Stimulated activated naive CD4-positive, alpha-beta T cell (primary cell): ENCODE measurements around the gene SUPT20HL1.
A peak's percentile ranks its signal among the peaks of the same experiment; 100 is the strongest.
"Not testable (repeated sequence)": the region's sequence is repeated elsewhere in the genome, so short reads cannot be mapped to it uniquely, and the experiment has no call there.

ENCODE experiments used
- DNase-seq, 6 experiments: peaks; one replicate each; lab custom pipeline; 2025; lab: John Stamatoyannopoulos, UW

SUPT20HL1 gene

DNA sequence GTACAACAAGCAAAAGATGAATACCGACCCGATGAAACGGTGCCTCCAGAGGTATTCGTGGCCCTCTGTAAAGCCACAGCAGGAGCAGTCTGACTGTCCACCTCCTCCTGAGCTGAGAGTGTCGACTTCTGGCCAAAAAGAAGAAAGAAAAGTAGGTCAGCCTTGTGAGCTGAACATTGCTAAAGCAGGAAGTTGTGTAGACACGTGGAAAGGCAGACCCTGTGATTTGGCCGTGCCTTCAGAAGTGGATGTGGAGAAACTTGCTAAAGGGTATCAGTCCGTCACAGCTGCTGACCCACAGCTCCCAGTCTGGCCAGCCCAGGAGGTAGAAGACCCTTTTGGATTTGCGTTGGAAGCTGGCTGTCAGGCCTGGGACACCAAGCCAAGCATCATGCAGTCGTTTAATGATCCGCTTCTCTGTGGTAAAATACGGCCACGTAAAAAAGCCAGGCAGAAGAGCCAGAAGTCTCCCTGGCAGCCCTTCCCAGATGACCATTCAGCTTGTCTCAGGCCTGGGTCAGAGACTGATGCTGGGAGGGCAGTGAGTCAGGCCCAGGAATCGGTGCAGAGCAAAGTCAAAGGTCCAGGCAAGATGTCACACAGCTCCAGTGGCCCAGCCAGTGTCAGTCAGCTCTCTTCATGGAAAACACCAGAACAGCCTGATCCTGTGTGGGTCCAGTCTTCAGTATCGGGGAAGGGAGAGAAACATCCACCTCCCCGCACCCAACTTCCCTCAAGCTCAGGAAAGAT lies 3.2 kb downstream of the SUPT20HL1 start:
- not testable (repeated sequence) for DNase-seq

DNA sequence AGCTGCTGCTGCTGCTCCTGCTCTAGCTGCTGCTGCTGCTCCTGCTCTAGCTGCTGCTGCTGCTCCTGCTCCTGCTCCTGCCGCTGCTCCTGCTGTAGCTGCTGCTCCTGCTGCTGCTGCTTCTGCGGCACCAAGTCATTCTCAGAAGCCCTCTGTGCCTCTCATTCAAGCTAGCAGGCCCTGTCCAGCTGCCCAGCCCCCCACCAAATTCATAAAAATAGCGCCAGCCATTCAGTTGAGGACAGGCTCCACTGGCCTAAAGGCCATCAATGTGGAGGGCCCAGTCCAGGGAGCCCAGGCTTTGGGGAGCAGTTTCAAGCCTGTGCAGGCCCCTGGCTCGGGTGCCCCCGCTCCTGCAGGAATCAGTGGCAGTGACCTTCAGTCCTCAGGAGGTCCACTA lies 3.9 kb downstream of the SUPT20HL1 start:
- DNase-seq, result no peak

DNA sequence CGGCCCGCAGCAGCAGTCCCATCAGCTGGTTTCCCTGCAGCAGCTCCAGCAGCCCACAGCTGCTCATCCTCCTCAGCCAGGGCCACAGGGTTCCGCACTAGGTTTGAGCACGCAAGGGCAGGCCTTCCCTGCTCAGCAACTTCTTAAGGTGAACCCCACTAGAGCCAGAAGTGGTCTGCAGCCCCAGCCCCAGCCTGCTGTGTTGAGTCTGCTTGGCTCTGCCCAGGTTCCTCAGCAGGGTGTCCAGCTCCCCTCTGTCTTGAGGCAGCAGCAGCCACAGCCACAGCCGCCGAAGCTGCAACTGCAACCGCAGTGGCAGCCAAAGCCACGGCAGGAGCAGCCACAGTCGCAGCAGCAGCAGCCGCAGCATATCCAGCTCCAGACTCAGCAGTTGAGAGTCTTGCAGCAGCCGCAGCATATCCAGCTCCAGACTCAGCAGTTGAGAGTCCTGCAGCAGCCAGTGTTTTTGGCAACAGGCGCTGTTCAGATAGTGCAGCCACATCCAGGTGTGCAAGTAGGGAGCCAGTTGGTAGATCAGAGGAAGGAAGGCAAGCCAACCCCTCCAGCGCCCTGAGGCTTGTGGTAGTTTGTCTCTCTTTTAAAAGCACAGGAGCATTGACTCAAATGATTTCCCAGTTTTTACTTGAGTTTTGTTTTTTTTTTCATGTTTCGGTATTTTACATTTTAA lies 4.6 kb downstream of the SUPT20HL1 start:
- DNase-seq, result no peak

DNA sequence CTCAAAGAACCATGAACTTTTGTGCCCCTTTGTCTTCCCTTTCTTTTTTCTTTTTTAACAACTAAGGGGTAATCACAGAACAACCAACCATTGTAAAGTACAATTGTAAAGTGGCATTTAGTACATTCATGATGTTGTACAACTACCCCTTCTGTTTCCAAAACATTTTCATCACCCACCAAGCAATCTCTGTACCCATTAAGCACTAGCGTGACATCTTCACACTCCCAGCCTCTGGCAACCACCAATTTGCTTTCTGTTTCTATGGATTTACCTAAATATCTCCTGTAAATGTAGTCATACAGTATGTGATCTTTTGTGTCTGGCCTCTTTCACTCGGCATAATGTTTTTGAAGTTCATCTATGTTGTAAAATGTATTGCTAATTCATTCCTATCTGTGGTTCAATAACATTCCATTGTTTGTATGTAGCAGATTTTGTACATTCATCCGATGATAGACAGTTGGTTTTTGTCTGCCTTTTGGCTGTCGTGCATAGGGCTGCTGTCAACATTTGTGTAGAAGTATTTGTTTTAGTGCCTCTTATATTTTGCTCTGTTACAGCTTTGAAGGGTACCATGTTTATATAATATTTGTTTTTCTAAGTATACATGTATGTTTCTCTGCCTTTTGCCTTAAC lies 6.4 kb downstream of the SUPT20HL1 start:
- not testable (repeated sequence) for DNase-seq

DNA sequence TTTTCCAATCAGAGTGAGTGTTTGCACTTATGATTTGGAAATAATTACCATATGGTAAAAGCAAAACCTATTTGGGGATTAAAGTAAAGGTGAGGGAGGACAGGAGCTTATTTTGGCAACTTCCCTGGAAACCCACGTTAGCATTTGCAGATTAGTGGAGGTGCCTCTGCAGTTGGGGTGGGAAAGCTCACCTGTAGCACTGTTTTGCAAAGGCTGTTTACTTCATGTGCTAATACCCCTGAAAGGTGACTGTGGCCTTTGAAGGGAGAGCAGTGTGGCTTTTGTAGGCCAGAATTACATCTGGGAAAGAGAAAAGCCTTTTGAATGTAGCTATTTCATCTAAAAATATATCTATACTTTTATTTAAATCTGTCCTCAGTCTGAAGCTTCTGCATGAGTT lies 9.4 kb downstream of the SUPT20HL1 start:
- no peak for DNase-seq

DNA sequence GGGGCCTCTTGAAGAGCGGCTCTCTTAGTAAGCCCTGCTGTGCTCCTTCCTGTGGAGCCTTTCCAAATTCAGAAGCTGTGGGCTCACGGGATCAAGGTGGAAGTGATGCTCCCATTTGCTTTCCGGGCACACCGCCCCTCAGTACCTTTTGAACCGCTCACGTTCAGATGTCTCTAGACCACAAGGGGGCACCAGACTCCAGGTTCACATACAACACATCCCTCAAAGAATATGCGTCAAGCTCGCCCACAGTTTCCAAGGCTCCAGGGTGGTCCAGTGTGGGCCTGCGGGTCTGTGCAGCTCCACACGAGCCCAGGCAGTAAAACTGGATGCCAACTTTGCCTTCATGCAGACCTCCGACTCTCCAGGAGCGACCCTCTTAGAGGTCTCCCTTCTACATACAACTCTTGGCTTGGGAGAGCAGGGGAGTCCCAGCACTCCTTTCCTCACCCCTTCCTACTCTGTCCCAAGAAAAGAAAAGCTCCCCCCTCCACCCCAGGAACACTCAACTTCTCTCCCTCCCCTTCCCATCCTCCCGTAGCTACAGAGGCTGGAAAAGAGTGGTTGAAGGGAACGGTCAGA lies 11.0 kb downstream of the SUPT20HL1 start:
- DNase-seq, result peak; percentile 4 to 63 (median 30)

DNA sequence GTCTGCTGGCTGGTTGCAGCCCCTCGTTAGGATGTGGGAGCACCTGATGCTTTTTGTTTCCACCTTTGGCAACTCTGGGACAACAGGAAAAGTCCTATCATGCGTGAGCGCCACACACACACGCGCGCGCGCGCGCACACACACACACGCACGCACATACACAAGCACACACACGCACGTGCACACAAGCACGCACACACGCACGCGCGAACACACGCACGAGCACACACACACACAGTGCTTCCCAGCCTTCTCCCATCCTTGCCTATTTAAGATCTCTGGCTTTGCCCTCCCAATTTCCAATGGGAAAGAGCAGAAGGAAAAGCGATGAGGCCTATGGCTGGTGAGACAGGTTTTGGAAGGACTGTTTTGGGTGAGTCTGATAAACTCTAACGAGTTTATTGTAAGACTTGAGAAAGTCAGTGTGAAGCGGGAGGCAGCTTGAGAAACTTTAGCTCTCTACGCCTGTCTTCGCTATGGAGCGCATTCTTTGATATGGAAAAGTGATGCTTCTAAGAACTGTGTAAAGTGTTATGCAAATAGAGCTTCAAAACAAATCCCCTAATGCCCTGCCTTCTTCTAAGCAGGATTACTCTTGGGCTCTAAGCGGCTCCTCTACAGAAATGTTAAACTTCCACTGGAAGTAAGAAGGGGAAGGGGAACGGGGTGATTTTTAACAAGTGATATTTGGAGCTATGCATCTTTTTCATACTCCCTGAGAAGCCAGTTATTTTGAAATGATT lies 11.8 kb downstream of the SUPT20HL1 start:
- DNase-seq, result no peak

DNA sequence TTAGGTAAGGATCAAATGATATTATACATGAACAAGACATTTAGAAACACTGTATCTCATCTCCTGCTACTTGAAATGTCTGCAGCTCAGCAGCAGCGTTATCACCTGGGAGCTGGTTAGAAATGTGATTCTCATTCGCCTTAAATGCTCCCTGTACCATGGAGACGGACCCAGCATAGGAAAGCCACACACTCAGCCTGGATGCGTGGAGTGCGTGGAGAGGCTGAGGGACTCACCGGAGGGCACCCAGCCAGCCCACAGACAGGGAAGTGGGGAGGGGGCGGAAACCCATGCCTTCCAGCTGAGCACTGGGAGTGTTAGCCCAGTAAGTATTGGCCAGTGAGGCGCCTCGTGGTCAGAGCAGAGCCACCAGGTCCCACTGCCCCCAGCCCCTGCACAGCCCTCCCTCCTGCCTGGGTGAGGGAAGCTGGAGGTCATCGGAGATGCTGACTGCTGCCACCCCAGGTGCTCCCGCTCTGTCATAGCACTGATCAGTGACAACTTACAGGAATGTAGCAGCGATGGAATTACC lies 15.2 kb downstream of the SUPT20HL1 start:
- DNase-seq, result no peak

DNA sequence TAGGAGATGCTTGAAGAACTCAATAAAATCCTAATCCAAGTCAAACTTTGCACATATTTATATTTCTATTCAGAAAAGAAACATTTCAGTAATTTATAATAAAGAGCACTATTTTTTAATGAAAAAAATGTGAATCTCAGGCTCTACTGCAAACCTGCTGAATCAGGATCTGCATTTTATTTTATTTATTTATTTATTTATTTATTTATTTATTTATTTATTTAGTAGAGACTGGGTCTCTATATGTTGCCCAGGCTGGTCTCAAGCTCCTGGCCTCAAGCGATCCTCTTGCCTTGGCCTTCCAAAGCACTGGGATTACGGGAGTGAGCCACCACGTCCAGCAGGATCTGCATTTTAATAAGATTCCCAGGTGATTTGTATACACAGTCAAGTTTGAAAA lies 16.0 kb downstream of the SUPT20HL1 start:
- DNase-seq, result no peak

DNA sequence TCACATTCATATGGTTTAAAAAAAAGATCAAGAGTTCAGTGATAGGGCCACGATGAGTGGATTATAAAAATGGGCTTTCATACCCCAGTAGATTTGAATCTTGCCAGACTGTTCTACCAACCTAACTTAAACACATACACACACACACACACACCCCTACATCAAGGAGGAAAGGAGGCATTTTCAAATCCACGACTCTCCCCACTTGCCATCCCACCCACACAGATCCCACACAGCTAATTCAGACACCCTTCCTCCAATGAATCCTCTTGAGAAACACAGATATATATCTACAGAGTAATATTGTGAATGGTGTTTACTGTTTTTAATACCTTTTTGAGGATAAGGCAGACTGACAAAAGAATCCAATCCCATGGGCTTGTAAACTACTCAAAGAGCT lies 16.8 kb downstream of the SUPT20HL1 start:
- DNase-seq, result no peak

DNA sequence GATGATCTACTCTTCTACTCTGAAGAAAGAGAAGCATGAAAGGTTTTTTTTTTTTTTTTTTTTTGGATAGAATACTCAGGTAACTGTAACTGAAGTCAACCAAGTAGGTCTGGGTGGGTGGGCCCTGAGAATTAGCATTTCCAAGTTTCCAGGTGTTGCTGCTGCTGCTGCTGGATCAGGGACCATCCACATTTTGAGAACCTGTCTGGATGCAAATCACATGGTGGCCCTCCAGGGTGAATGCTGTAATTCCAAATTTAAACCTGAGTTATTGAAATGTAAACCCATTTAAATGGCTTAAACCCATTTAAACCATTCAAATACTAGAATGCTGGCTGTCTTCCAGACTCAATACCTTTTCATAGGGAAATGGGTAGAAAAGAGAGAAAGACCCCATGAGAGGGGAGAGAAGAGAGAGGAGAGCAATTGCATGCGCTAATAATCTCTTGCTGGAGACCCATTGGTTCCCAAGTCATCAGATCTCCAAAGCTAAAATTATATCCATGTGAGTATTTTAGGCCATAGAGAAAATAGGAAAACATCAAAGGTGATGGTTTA lies 17.6 kb downstream of the SUPT20HL1 start:
- DNase-seq, result no peak

DNA sequence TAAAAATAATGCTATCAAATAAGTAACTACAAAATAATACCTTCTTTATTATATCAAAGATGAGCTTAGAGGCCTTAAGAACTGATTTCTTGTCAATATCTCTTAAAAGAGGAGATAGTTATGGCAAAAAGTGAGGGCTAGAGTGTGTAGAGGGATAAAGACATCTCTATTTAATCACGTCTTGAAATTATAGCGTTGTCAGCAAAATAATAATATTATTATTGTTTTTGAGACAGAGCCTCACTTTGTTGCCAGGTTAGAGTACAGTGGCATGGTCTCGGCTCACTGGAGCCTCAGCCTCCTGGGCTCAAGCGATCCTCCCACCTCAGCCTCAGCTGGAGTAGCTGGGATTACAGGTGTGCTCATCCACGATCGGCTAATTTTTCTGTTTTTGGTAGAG lies 18.3 kb downstream of the SUPT20HL1 start:
- DNase-seq, result no peak

DNA sequence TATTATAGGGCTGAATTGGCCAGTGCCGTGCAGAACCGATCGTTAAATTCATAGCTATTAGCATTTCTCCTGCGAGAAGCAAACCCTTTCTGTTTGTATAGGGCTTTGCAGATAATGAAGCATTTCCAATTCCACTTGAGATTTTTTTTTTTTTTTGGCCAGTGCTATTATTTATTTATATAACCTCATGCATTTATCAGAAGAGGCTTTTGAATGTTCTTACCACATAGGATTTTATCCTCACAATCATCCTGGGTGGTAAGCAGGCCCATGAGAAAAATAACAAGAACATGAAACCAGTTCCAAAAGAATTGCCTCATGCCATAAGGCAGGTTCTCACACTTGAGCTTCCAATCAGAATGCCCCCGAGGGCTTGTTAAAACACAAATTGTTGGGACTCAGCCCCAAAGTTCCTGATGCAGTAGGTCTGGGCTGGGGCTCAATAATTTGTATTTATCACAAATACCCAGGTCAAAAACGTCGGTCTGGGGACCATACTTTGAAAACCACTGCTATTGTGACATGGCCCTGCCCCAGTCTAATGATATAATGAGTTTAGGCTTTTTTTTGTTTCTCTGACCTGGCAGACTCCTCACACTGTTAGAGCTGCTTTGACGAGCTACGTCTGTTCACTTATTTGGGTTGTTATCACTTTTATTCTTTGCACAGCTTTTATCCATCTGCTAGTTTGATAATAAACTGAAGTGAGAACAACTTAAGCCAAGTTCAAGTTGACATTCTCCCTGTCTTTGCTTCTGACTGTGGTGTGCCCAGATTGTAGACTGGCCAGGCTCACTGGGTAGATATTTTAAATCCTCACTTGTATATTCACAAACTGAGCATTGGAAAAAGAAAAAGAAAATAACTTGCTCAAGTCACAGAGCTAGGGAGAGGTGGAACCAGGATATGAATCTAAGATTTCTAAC lies 20.1 kb downstream of the SUPT20HL1 start:
- DNase-seq, result no peak

DNA sequence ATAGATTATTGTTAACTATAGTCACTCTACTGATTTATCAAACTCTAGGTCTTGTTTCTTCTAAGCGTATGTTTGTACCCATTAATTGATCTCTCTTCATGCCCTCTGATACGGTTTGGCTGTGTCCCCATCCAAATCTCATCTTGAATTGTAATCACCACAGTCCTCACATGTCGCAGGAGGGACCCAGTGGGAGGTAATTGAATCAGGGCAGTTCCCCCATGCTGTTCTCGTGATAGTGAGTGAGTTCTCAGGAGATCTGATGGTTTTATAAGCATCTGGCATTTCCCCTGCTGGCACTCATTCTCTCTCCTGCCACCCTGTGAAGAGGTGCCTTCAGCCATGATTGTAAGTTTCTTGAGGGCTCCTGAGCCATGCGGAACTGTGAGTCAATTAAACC lies 21.9 kb downstream of the SUPT20HL1 start:
- DNase-seq, result not testable (repeated sequence)

DNA sequence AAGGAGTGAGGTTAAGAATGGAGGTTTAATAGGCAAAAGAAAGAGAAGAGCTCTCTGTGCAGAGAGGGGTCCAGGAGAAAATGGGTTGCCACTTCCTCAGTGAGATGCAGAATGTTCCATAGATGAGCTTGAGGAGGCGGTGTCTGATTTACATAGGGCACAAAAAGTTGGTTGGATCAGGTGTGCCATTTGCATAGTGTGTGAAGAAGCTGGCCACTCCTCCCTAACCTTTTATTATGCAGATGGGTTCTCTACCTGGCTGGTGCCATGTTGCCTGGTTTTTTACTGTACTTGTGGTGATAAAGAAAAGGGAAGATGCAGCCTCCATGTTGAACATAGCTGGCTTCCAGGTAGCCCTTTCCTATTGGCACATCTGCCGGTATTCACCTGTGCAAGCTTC lies 27.3 kb downstream of the SUPT20HL1 start:
- no peak for DNase-seq

DNA sequence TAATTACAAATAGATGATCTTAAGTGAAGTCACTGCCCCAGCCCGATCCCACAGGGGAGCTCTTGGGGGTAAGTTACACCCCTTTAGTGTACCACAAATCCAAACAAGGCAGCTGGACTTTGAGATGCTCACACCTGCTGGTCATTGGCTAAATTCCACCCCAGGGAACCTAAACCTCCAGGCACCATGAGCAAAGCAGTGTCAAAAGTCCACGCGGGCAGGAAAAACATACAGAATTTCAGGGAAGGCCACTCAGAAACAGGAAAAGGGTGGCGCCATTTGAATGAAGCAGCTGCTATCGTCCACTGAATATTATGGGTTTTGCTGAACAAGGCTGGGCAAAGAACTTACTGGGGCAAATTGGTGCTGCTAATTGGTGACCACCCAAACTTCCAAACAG lies 30.9 kb downstream of the SUPT20HL1 start:
- no peak for DNase-seq

DNA sequence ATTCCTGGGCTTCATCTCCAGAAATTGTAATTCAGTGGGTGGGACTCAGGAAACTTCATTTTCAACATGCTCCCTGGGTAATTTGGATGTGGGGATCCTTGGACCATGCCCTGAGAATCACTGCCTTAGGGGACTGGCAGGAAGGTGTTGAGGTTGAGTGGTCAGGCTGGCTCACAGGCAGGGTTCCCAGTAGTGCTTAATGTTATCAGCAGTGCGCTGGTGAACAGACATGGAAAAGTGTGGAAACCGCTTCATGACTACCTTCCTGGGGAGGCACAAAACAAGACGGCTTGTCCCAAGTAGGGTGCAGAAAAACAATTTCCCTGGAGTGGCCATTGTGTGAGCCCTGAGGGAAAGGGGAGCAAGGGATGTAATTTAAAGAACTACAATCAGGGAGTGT lies 31.4 kb downstream of the SUPT20HL1 start:
- no peak for DNase-seq

DNA sequence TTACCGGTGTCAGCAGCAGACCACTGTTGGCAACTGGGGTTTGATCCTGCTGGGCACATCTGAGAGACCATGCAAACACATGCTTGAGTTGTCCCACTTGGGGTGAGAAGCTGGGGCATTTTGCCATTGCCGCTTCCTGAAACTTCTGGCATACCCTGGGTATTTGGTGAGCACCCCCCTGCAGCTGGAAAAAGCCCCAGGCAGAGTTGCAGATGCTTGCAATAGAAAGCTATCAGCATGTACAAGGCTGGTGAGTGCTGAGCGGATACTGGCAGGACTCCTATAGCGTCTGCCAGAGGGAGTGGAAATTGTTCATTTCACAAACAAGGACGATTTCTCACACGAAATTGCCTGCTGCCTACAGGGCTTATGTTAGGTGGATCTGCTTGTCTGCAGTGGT lies 32.3 kb downstream of the SUPT20HL1 start:
- no peak for DNase-seq

DNA sequence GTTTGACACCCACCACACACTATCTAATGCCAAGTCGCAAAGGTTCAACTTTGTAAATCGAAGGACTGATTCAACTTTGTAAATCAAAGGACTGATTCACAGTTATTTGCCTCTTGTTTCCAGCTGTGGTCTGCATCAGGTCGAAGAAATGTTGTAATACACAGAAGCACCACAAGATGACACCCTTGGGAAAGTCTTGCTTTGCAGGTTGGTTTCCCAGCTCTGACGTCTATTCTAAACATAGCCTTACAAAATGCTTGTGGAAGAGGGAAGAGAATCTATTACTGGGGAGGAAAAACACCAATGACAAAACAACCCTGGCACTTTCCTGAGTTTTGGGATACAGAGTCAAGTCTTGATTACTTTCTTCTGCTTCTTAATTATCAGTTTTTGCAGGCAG lies 35.3 kb downstream of the SUPT20HL1 start:
- peak; percentile 2 to 56 (median 17) for DNase-seq

DNA sequence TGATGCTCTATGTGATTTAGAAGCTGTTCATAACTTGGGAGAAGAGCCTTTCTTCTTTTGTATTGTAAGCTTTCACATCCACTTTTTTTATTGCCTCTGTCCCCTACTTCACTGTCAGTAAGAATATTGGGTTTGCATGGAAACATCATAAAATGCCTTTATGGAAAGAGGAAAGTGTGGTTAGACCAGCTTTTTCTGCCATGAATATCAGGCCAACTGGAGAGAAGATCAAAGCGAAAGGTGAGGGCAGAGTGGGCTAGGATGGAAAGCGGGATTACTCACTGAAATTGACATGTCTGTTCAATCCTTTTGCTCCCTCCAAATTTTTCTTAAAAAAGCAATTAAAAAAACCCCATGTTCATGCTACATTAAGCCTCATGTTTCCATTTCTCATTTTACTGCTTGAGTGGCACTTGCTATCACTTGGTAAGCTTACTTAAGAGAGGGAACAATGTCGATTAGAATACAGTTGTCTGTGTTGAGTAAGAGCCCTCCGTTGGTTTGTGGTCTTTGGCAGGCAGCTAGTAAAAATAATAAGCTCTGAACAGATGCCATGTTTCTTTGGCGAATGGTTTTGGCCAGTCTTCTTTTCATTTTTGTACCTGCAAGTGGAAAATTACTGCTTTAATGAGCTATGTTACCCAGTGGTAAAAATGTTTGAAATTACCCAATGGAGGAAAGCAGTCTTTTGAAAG lies 35.9 kb downstream of the SUPT20HL1 start:
- DNase-seq, result no peak
